ENCODE data around the gene FAM47E. TPM values are rescaled to one million over a fixed set of nuclear protein-coding genes. Genes with fewer than 3 reads are reported as not detected.

FAM47E gene
- polyA plus RNA-seq, 1 donor (not counting 4 experiments of a cell fraction or from before 2014, with no cell fraction given): 0.29 TPM

DNA sequence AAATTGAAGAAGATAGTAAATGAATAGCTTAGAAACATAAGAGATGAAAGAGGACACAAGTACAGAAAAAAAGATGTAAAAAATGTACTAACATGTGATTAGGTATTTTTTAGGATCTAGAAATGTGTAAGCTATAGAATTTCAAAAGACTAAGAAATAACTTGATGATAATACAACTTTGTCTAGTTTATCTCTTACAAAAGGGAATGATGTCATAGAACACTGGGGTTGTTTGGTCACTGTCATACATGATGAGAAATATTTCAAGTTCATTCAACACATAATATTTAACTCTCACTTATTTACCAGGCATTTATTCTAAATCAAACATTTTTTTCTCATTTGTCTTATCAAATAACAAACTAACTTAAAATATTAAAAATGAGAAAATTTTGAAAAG is 73.6 kb downstream of the FAM47E start:
- Histone ChIP-seq H3K4me1 (ENCODE audit: control insufficient read depth, extremely low read depth, insufficient read depth, low read length) (no peaks in the 10 kb centered on the region), H3K4me3 (ENCODE audit: control insufficient read depth in 2 of 3, extremely low read depth in 1 of 3, insufficient read depth in 2 of 3, low read depth in 1 of 3, low read length in 3 of 3) (no peak overlapping the region), H3K9me1 (ENCODE audit: control insufficient read depth, extremely low read depth, insufficient read depth, low read length) (no peaks in the 10 kb centered on the region), H3K79me2 (ENCODE audit: control insufficient read depth, insufficient read depth, low read length) (no peaks in the 10 kb centered on the region), H3K9ac (ENCODE audit: control insufficient read depth, extremely low read depth, insufficient read depth, low read length) (no peak overlapping the region), H3K27me3 (ENCODE audit: control insufficient read depth, extremely low read depth, insufficient read depth, low read length) (no peaks in the 10 kb centered on the region), H2AFZ (ENCODE audit: control insufficient read depth, low read length) (no peak overlapping the region), H3K9me3 (ENCODE audit: control insufficient read depth, low read depth, low read length) (peaks cover 3% of the 10 kb centered on the region), H3K36me3 (ENCODE audit: control insufficient read depth in 2 of 2, extremely low read depth in 1 of 2, insufficient read depth in 2 of 2, low read length in 2 of 2) (no peaks in the 10 kb centered on the region), H3K4me2 (ENCODE audit: control insufficient read depth, extremely low read depth, insufficient read depth, low read depth, low read length) (no peak overlapping the region), H4K20me1 (ENCODE audit: control insufficient read depth, extremely low read depth, insufficient read depth, low read length) (no peaks in the 10 kb centered on the region), H3K27ac (ENCODE audit: control insufficient read depth, insufficient read depth, low read length) (no peak overlapping the region)
- DNase-seq (ENCODE audit: low read depth, low spot score) (no peak), FAIRE-seq (no peak)
- dilution Hi-C loops (cut with MboI; ENCODE audit: extremely low pct_ligation_motif_present, low sequenced_read_pairs): no loop called here
- TF ChIP-seq EZH2 (IDR thresholded peaks at IDR 0.05; ENCODE audit: low read length): no peak
- TF ChIP-seq, protein P1, sequence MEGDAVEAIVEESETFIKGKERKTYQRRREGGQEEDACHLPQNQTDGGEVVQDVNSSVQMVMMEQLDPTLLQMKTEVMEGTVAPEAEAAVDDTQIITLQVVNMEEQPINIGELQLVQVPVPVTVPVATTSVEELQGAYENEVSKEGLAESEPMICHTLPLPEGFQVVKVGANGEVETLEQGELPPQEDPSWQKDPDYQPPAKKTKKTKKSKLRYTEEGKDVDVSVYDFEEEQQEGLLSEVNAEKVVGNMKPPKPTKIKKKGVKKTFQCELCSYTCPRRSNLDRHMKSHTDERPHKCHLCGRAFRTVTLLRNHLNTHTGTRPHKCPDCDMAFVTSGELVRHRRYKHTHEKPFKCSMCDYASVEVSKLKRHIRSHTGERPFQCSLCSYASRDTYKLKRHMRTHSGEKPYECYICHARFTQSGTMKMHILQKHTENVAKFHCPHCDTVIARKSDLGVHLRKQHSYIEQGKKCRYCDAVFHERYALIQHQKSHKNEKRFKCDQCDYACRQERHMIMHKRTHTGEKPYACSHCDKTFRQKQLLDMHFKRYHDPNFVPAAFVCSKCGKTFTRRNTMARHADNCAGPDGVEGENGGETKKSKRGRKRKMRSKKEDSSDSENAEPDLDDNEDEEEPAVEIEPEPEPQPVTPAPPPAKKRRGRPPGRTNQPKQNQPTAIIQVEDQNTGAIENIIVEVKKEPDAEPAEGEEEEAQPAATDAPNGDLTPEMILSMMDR (optimal IDR thresholded peaks at IDR 0.05 in 1 of 3, IDR thresholded peaks at IDR 0.05 in 1 of 3, conservative IDR thresholded peaks at IDR 0.05 in 1 of 3; ENCODE audit: extremely low read depth in 1 of 3, insufficient read depth in 2 of 3, low read length in 3 of 3): no peak

DNA sequence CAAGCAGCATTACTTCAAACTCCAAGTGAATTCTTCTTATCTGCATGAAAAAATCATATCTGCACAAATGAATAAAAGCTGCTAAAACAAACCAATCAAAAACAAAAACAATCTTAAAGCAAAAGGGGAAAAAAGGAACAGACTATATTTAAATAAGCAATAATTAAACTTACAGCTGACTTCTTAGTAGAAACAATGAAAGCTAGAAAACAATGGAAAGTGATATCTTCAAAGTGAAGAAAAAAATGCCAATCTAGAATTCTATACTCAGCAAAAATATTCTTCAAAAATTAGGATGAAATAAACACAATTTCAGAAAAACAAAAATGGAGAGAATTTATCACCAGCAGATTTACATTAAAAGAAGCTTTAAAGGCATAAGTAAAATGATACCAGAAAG is 75.0 kb downstream of the FAM47E start:
- Histone ChIP-seq H3K4me3 (ENCODE audit: control insufficient read depth in 2 of 3, extremely low read depth in 1 of 3, insufficient read depth in 2 of 3, low read depth in 1 of 3, low read length in 3 of 3) (no peak overlapping the region), H3K27me3 (ENCODE audit: control insufficient read depth, extremely low read depth, insufficient read depth, low read length) (no peaks in the 10 kb centered on the region), H3K9me1 (ENCODE audit: control insufficient read depth, extremely low read depth, insufficient read depth, low read length) (no peaks in the 10 kb centered on the region), H3K79me2 (ENCODE audit: control insufficient read depth, insufficient read depth, low read length) (no peaks in the 10 kb centered on the region), H4K20me1 (ENCODE audit: control insufficient read depth, extremely low read depth, insufficient read depth, low read length) (no peaks in the 10 kb centered on the region), H3K36me3 (ENCODE audit: control insufficient read depth in 2 of 2, extremely low read depth in 1 of 2, insufficient read depth in 2 of 2, low read length in 2 of 2) (no peaks in the 10 kb centered on the region), H3K4me1 (ENCODE audit: control insufficient read depth, extremely low read depth, insufficient read depth, low read length) (no peaks in the 10 kb centered on the region), H2AFZ (ENCODE audit: control insufficient read depth, low read length) (no peak overlapping the region), H3K4me2 (ENCODE audit: control insufficient read depth, extremely low read depth, insufficient read depth, low read depth, low read length) (no peak overlapping the region), H3K9me3 (ENCODE audit: control insufficient read depth, low read depth, low read length) (peaks cover 3% of the 10 kb centered on the region), H3K9ac (ENCODE audit: control insufficient read depth, extremely low read depth, insufficient read depth, low read length) (no peak overlapping the region), H3K27ac (ENCODE audit: control insufficient read depth, insufficient read depth, low read length) (no peak overlapping the region)
- dilution Hi-C loops (cut with MboI; ENCODE audit: extremely low pct_ligation_motif_present, low sequenced_read_pairs): no loop called here
- TF ChIP-seq, protein P1 (optimal IDR thresholded peaks at IDR 0.05 in 1 of 3, IDR thresholded peaks at IDR 0.05 in 1 of 3, conservative IDR thresholded peaks at IDR 0.05 in 1 of 3; ENCODE audit: extremely low read depth in 1 of 3, insufficient read depth in 2 of 3, low read length in 3 of 3): no peak
- no peak for TF ChIP-seq EZH2 (IDR thresholded peaks at IDR 0.05; ENCODE audit: low read length)
- FAIRE-seq (no peak), DNase-seq (ENCODE audit: low read depth, low spot score) (no peak)

Other genes starting within 250 kb of the FAM47E start
- 0.04 to 0.08 TPM (median 0.04 TPM) in 3 replicates for gene CXCL9, start 244.2 kb upstream of the FAM47E start, polyA plus RNA-seq
- 0.48 to 0.99 TPM (median 0.72 TPM) in 3 replicates for gene CXCL10, start 228.2 kb upstream of the FAM47E start, polyA plus RNA-seq
- gene CXCL11, start 215.7 kb upstream of the FAM47E start, polyA plus RNA-seq: 0.58 to 1.4 TPM (median 0.93 TPM) in 3 replicates
- gene ART3, start 177.0 kb upstream of the FAM47E start, polyA plus RNA-seq: 0.23 to 0.64 TPM (median 0.46 TPM) in 3 replicates
- gene NUP54, start 103.3 kb upstream of the FAM47E start, polyA plus RNA-seq: 28.1 to 59.2 TPM (median 33.8 TPM) in 3 replicates
- 47.4 to 78.8 TPM (median 72.2 TPM) in 3 replicates for gene SCARB2, start 37.9 kb upstream of the FAM47E start, polyA plus RNA-seq
- gene STBD1, start 55.0 kb downstream of the FAM47E start, polyA plus RNA-seq: 0.41 to 1.6 TPM (median 0.71 TPM) in 3 replicates
- gene CCDC158, start 169.4 kb downstream of the FAM47E start, polyA plus RNA-seq: 0.01 TPM in 1 of 3 replicates, not detected in the others
- 4.9 to 7.3 TPM (median 4.9 TPM) in 3 replicates for gene SHROOM3, start 183.5 kb downstream of the FAM47E start, polyA plus RNA-seq

Measured in keratinocyte (primary cell).